Adipocyte (in vitro differentiated cells): ENCODE data around the gene SNAP47.

Experiments
- DNase-seq: peaks from one replicate; pipeline ENCODE4 v3.0.0-alpha.2; 2015; ENCODE audit warnings: low read depth
- H3K27me3 ChIP-seq: replicated peaks from 2 replicates; pipeline ENCODE4 v1.7.0; 2013; ENCODE audit warnings: mild to moderate bottlenecking, low read length, moderate library complexity; ENCODE audit not compliant: control insufficient read depth, insufficient read depth
- H3K36me3 ChIP-seq: 2 replicates; pipeline ENCODE4 v1.7.0; 2013; ENCODE audit warnings: low read length, mild to moderate bottlenecking, moderate library complexity; ENCODE audit not compliant: control insufficient read depth, insufficient read depth, severe bottlenecking
- H3K4me1 ChIP-seq: 2 replicates; pipeline ENCODE4 v1.7.0; 2013; ENCODE audit warnings: mild to moderate bottlenecking, low read length, moderate library complexity; ENCODE audit not compliant: control insufficient read depth, insufficient read depth
- H3K4me3 ChIP-seq: 2 replicates; pipeline ENCODE4 v1.7.0; 2013; ENCODE audit warnings: mild to moderate bottlenecking, low read length, moderate library complexity
- H3K9ac ChIP-seq: 2 replicates; pipeline ENCODE4 v1.7.0; 2013; ENCODE audit warnings: mild to moderate bottlenecking, low read length, moderate library complexity
- H3K9me3 ChIP-seq: 2 replicates; pipeline ENCODE4 v1.7.0; 2013; ENCODE audit warnings: mild to moderate bottlenecking, low read length, moderate library complexity; ENCODE audit not compliant: control insufficient read depth

The SNAP47 gene

DNA sequence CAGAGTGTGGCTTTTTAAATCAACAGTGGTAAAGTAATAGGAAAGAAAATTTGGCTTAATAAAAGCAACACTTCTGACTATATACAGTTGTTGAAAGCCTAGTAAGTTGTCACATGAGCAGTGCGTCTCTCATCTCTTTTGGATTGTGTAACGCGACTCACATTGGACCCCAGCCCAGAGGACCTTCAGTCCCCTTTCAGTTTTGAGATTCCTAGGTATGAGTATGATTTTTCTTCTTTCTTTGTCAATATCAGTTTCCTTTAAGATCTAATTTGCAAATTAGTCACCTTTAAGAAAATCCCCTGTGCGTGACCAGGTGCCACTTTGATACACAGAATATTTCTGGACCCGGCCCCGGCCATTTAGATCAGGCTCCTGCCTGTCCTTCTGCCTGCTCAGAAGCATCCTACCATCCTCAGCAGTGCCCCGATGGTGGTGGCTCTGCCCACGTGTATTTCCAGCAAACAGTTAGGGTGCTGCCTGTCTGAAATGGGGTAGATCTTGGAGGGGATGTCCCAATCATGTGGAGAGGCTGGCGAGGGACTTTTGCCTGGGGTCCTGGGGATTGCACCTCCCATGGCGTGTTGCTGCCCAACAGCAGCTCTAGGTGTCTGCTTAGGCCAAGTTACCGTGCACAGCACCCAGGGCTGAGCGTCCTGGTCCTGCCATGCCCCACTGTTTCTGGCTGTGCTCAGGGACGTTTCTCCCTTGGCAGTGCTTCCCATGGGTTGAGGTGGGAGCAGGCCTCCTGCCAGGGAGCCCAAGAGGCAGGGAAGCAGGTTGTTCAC lies 21.1 kb downstream of the SNAP47 start:
- Histone ChIP-seq H3K27me3 (no peaks in the 10 kb centered on the region), H3K4me3 (no peak overlapping the region), H3K4me1 (peaks cover 30% of the 10 kb centered on the region), H3K9me3 (no peaks in the 10 kb centered on the region), H3K9ac (no peak overlapping the region), H3K36me3 (no peaks in the 10 kb centered on the region)
- DNase-seq = no peak

DNA sequence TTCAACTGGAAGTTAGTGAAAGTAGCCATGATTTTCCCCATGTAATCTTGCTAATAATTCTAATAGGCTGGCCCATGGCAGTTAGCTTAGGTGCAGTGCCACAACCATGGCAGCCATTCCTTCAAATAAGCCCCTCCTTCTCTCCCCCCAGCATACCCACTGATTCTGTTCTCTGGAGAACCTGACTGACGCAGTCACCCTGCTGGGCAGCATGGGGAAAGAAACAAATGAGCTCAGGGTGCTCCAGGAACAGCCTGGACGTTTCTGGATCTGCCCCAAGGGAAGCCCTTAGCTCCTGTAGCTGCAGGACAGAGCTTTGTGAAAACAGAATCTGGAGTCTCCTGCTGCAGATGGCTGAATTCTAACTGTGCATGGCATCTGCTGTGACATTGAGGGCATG lies 22.5 kb downstream of the SNAP47 start:
- H3K27me3 ChIP-seq = no peaks in the 10 kb centered on the region
- no peaks in the 10 kb centered on the region for H3K36me3 ChIP-seq
- H3K4me1 ChIP-seq = peaks cover 34% of the 10 kb centered on the region
- no peak for DNase-seq
- no peak overlapping the region for H3K4me3 ChIP-seq
- H3K9me3 ChIP-seq = no peaks in the 10 kb centered on the region
- no peak overlapping the region for H3K9ac ChIP-seq

- no peaks in the 10 kb centered on the region for H3K27me3 ChIP-seq
- H3K4me1 ChIP-seq = peaks cover 34% of the 10 kb centered on the region
- DNase-seq = no peak
- no peaks in the 10 kb centered on the region for H3K9me3 ChIP-seq
- no peak overlapping the region for H3K9ac ChIP-seq
- H3K36me3 ChIP-seq = no peaks in the 10 kb centered on the region
- H3K4me3 ChIP-seq = no peak overlapping the region
Observed at GRCh38 chr1:227758366-227758765, 23.1 kb downstream of the SNAP47 start.

DNA sequence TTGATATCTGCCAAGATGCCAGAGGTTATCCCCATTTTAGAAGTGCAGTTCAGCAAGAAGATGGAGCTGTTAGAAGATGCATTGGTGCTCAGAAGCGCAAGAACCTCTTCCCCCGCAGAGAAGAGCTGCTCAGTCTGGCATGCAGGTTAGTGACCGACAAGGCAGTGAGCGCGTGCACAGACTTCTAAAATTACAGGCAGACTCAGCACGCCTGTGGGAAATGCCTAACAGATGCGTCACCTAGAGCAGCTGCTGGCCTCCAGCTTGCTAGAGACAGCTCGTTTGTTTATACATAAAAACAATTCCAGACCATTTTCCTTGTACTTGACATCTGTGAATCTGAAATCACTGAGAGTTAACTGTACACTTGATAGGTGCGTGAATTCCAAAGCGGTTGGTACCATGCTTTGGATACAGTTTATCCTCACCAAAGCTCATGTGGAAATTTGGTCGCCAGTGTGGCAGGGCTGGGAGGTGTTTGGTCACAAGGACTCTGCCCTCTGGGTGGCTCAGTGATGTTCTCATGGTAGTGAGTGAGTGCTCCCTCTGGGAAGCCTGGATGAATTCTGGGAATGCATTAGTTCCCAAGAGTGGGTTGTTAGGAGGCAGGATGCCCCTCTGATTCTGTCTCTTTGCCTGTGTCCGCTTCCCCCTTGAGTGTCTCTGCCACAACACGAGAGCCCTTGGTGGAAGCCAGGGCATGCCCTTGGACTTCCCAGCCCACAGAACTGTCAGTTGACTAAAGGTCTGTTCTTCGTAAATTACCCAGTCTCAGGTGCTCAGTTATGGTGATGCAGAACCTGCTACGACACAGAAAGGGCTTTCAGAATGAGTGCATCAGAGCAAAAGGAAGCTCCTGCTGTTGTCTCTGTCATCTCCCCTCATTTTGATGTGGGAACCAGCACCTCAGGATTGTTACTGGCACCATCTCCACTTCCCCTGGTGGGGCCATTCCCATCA lies 24.4 kb downstream of the SNAP47 start:
- peaks cover 27% of the 10 kb centered on the region for H3K4me1 ChIP-seq
- H3K27me3 ChIP-seq = no peaks in the 10 kb centered on the region
- H3K36me3 ChIP-seq = no peaks in the 10 kb centered on the region
- H3K4me3 ChIP-seq = peak overlapping the region; percentile 3
- DNase-seq = peak; percentile 98
- H3K9me3 ChIP-seq = no peaks in the 10 kb centered on the region
- H3K9ac ChIP-seq = no peak overlapping the region

GRCh38 chr1:227760377-227760776 lies 25.1 kb downstream of the SNAP47 start:
- Histone ChIP-seq H3K27me3 (no peaks in the 10 kb centered on the region), H3K4me1 (peaks cover 27% of the 10 kb centered on the region), H3K9ac (no peak overlapping the region), H3K9me3 (no peaks in the 10 kb centered on the region), H3K4me3 (no peak overlapping the region), H3K36me3 (no peaks in the 10 kb centered on the region)
- DNase-seq = no peak

GRCh38 chr1:227761621-227762230 lies 26.5 kb downstream of the SNAP47 start:
- Histone ChIP-seq H3K27me3 (no peaks in the 10 kb centered on the region), H3K36me3 (peaks cover under 1% of the 10 kb centered on the region), H3K4me1 (peaks cover 17% of the 10 kb centered on the region), H3K4me3 (no peak overlapping the region), H3K9me3 (no peaks in the 10 kb centered on the region), H3K9ac (no peak overlapping the region)
- no peak for DNase-seq

GRCh38 chr1:227762231-227762911 lies 27.1 kb downstream of the SNAP47 start:
- Histone ChIP-seq H3K27me3 (no peaks in the 10 kb centered on the region), H3K36me3 (peaks cover 7% of the 10 kb centered on the region), H3K9ac (no peak overlapping the region), H3K4me3 (no peak overlapping the region), H3K9me3 (no peaks in the 10 kb centered on the region), H3K4me1 (peaks cover 17% of the 10 kb centered on the region)
- peak; percentile 94 for DNase-seq

- Histone ChIP-seq H3K9me3 (no peaks in the 10 kb centered on the region), H3K4me3 (no peak overlapping the region), H3K4me1 (peaks cover 17% of the 10 kb centered on the region), H3K36me3 (peaks cover 17% of the 10 kb centered on the region), H3K9ac (no peak overlapping the region), H3K27me3 (no peaks in the 10 kb centered on the region)
- no peak for DNase-seq
Observed at GRCh38 chr1:227763246-227764018, 28.2 kb downstream of the SNAP47 start.

DNA sequence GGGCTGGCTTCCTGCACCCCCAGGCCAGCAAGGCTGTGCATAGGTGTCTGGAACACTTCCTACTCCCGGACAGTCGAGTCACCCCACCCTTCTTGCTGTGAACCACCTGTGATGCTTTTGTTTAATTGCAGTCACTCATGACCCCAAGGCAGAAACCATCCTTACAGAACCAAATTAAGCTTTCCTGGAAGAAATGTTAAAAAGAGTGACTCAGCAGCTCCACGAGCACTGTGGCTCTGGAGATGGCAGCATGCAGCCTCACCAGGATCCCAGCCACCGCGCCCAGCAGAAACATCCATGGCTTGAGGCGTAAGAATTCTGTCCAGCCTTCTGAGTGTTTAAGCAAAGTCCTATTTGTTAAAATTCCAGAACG lies 28.8 kb downstream of the SNAP47 start:
- Histone ChIP-seq H3K27me3 (no peaks in the 10 kb centered on the region), H3K9ac (no peak overlapping the region), H3K4me1 (peaks cover 15% of the 10 kb centered on the region), H3K36me3 (peaks cover 23% of the 10 kb centered on the region), H3K9me3 (no peaks in the 10 kb centered on the region), H3K4me3 (no peak overlapping the region)
- peak; percentile 83 for DNase-seq

DNA sequence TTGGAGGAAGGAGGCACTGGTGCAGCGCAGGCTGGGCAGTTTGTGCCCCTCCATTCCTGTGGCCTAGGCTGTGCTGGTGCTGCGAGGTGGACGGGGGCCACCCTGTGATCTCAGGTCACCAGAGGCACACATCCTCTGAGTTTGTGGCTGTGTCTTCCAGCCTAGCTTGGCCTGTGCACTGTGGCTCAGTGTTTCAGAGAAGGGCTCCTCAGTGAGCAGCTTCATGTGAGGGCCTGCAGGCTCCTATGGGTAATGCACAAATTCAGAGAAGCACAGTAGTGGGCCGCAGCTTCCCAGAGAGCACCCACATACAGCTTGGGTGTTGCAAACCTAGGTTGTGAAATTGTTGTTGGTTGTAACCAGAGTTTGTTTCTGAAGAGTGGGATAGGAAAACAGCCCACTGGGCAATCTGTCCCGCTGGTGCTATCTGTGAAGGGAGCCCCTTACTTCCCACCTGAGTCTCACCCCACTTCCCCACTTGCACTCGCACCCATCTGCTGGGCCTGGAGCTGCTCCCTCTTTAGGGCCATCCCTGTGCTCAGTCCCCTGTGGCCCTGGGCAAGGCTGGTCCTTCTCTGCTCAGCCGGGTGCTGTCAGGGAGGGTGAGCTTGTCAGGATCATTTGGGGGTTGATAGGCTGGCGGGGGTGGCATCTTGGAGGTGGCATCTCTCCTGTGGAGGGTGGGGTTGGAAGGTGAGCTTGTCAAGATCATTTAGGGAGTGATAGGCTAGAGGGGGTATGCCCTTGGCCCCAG lies 30.2 kb downstream of the SNAP47 start:
- H3K36me3 ChIP-seq = peaks cover 30% of the 10 kb centered on the region
- no peak overlapping the region for H3K4me3 ChIP-seq
- H3K4me1 ChIP-seq = peaks cover 4% of the 10 kb centered on the region
- H3K9ac ChIP-seq = no peak overlapping the region
- DNase-seq = no peak
- H3K9me3 ChIP-seq = no peaks in the 10 kb centered on the region
- H3K27me3 ChIP-seq = no peaks in the 10 kb centered on the region
